Mesendoderm (in vitro differentiated cells): Measurements from ENCODE around the gene CLDN10.

Experiments used
- DNase-seq: peaks from one replicate; pipeline ENCODE4 v3.0.0; 2013
- H2AK5ac ChIP-seq: 2 replicates; pipeline ENCODE4 v1.6.1; 2013; ENCODE audit warnings: low read length, inconsistent platforms
- H2BK120ac ChIP-seq: 2 replicates; pipeline ENCODE4 v1.6.1; 2013; ENCODE audit warnings: low read depth, mild to moderate bottlenecking, low read length, moderate library complexity, mixed read lengths
- H2BK15ac ChIP-seq: replicated peaks from 2 replicates; pipeline ENCODE4 v1.6.1; 2013; ENCODE audit warnings: low read depth, mild to moderate bottlenecking, moderate library complexity
- H2BK5ac ChIP-seq: 2 replicates; pipeline ENCODE4 v1.6.1; 2013; ENCODE audit warnings: low read length, inconsistent platforms
- H3K18ac ChIP-seq: 2 replicates; pipeline ENCODE4 v1.6.1; 2013; ENCODE audit warnings: mild to moderate bottlenecking, low read length, mixed read lengths
- H3K23ac ChIP-seq: one replicate; pipeline ENCODE4 v1.6.1; 2013; ENCODE audit warnings: low read length
- H3K27ac ChIP-seq: 2 replicates; pipeline ENCODE4 v1.5.1; 2013; ENCODE audit warnings: low read depth, mild to moderate bottlenecking, inconsistent platforms, low read length, moderate library complexity
- H3K27me3 ChIP-seq: 2 replicates; pipeline ENCODE4 v1.6.1; 2013; ENCODE audit warnings: low read length, control low read depth, mild to moderate bottlenecking, inconsistent platforms; ENCODE audit not compliant: insufficient read depth, poor library complexity
- H3K36me3 ChIP-seq: 2 replicates; pipeline ENCODE4 v1.6.1; 2013; ENCODE audit warnings: low read length, inconsistent platforms; ENCODE audit not compliant: control insufficient read depth, insufficient read depth
- H3K4ac ChIP-seq: one replicate; pipeline ENCODE4 v1.6.1; 2013; ENCODE audit warnings: low read depth, mild to moderate bottlenecking, low read length, moderate library complexity
- H3K4me1 ChIP-seq: 2 replicates; pipeline ENCODE4 v1.6.1; 2013; ENCODE audit warnings: low read depth, low read length, inconsistent platforms; ENCODE audit not compliant: control insufficient read depth
- H3K4me2 ChIP-seq: 2 replicates; pipeline ENCODE4 v1.6.1; 2013; ENCODE audit warnings: low read length
- H3K4me3 ChIP-seq: 2 replicates; pipeline ENCODE4 v1.5.1; 2013; ENCODE audit warnings: mild to moderate bottlenecking, low read length
- H3K56ac ChIP-seq: one replicate; pipeline ENCODE4 v1.6.1; 2013; ENCODE audit warnings: low read length
- H3K79me1 ChIP-seq: 2 replicates; pipeline ENCODE4 v1.6.1; 2013; ENCODE audit warnings: low read length, inconsistent platforms
- H3K79me2 ChIP-seq: 2 replicates; pipeline ENCODE4 v1.6.1; 2013; ENCODE audit warnings: mild to moderate bottlenecking, low read length; ENCODE audit not compliant: control insufficient read depth, insufficient read depth
- H3K9ac ChIP-seq: 2 replicates; pipeline ENCODE4 v1.6.1; 2013; ENCODE audit warnings: low read length, inconsistent platforms
- H4K5ac ChIP-seq: one replicate; pipeline ENCODE4 v1.6.1; 2013; ENCODE audit warnings: low read length
- H4K8ac ChIP-seq: one replicate; pipeline ENCODE4 v1.6.1; 2013; ENCODE audit warnings: low read depth, mild to moderate bottlenecking, control low read depth, low read length, moderate library complexity
- WGBS: extraction: QIAGEN DNeasy Blood & Tissue Kit; methylation state at CpG from one replicate; pipeline ENCODE4 v1.1.7; 2013; ENCODE audit warnings: low lambda C conversion rate, missing lambda C conversion rate; ENCODE audit not compliant: insufficient coverage; ENCODE audit errors: extremely low coverage; 5-methylcytosine and 5-hydroxymethylcytosine counted together

The CLDN10 gene

GRCh38 chr13:95601216-95601615 lies 48.7 kb downstream of the CLDN10 start:
- H3K4me2 ChIP-seq: no peak overlapping the region
- WGBS: no CpG with 5 or more reads among the region's 2 CpGs

DNA sequence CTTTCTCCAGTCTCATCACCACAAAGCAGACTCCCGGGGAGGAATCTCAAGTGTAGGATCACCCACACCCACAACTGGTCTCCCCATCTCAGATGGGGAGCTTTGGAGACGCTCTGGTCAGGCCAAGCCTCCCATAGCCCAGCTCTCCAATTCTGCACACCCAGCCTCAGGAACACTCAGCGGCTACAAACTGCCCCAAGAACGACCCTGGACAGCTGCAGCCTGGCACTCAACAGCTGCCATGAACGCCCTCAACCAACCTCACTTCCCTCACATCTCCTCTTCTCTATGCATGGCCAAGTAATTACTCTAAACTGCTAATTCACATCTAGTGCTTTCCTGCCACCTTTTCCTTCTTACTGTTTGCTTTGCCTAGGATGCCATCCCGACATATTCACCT lies 49.4 kb downstream of the CLDN10 start:
- Histone ChIP-seq H2BK15ac (no peak overlapping the region), H3K79me1 (no peaks in the 10 kb centered on the region), H3K4me3 (no peak overlapping the region), H4K8ac (no peak overlapping the region), H4K5ac (no peak overlapping the region), H2BK120ac (no peak overlapping the region), H3K79me2 (no peaks in the 10 kb centered on the region), H3K4me1 (no peaks in the 10 kb centered on the region), H3K56ac (no peak overlapping the region), H3K4me2 (no peak overlapping the region), H3K23ac (no peak overlapping the region), H3K9ac (no peak overlapping the region), H2BK5ac (no peak overlapping the region), H3K27me3 (no peaks in the 10 kb centered on the region), H2AK5ac (no peak overlapping the region), H3K18ac (no peak overlapping the region), H3K36me3 (peaks cover 2% of the 10 kb centered on the region), H3K4ac (no peak overlapping the region), H3K27ac (no peak overlapping the region)
- no CpG with 5 or more reads among the region's 6 CpGs for WGBS
- no peak for DNase-seq

More at GRCh38 chr13:95601216-95601615, 48.7 kb downstream of the CLDN10 start:
- H2BK15ac ChIP-seq: no peak overlapping the region
- H4K8ac ChIP-seq: no peak overlapping the region
- H3K27me3 ChIP-seq: no peaks in the 10 kb centered on the region
- H3K18ac ChIP-seq: no peak overlapping the region
- no peak overlapping the region for H2AK5ac ChIP-seq
- no peak overlapping the region for H3K4ac ChIP-seq
- no peak for DNase-seq
- no peak overlapping the region for H2BK5ac ChIP-seq
- H3K79me1 ChIP-seq: no peaks in the 10 kb centered on the region
- H2BK120ac ChIP-seq: no peak overlapping the region
- no peaks in the 10 kb centered on the region for H3K79me2 ChIP-seq
- H3K27ac ChIP-seq: no peak overlapping the region
- no peak overlapping the region for H4K5ac ChIP-seq
- H3K9ac ChIP-seq: no peak overlapping the region
- H3K4me3 ChIP-seq: no peak overlapping the region
- H3K4me1 ChIP-seq: no peaks in the 10 kb centered on the region
- peaks cover 2% of the 10 kb centered on the region for H3K36me3 ChIP-seq
- H3K56ac ChIP-seq: no peak overlapping the region
- H3K23ac ChIP-seq: no peak overlapping the region

DNA sequence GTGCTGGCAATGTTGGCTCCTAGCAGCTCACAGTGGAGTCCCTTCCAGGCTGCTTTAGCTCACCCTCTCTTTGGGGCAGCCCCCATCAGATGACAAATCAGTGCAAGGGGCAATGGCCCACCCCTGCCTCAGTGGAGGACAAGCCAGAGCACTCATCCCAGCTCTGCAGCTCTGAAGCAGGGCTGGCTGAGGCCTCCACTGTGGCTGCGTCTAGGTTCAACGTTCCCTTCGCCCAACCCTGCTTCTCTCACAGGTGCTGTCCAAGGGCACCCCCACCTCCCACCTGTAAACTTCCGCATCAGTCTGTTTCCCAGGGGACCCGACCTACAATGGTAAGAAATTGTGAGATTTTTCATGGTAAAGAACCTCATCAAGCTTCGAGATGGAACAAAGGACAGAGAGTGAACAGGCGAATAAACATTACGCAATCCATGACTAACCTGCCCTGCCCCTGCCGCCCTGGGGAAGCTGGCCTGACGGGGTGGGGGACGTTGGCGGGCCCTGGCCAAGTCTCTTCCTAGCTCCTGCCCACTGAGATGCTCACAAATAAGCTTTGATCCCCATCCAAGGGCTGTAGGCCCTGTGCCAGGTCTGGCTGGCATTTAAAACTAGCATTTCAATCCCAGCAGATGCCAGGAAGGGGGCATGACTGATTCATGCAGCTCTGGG lies 51.5 kb downstream of the CLDN10 start:
- WGBS: no CpG with 5 or more reads among the region's 12 CpGs
- Histone ChIP-seq H3K27me3 (no peaks in the 10 kb centered on the region), H3K4ac (no peak overlapping the region), H3K4me2 (no peak overlapping the region), H3K18ac (no peak overlapping the region), H3K4me1 (no peaks in the 10 kb centered on the region), H3K79me1 (no peaks in the 10 kb centered on the region), H3K56ac (no peak overlapping the region), H4K5ac (no peak overlapping the region), H4K8ac (no peak overlapping the region), H3K79me2 (no peaks in the 10 kb centered on the region), H2BK15ac (no peak overlapping the region), H2BK5ac (no peak overlapping the region), H3K23ac (no peak overlapping the region), H2AK5ac (no peak overlapping the region), H3K4me3 (no peak overlapping the region), H3K9ac (no peak overlapping the region), H3K36me3 (peaks cover 4% of the 10 kb centered on the region), H2BK120ac (no peak overlapping the region), H3K27ac (no peak overlapping the region)
- DNase-seq: no peak

GRCh38 chr13:95604556-95604915 lies 52.0 kb downstream of the CLDN10 start:
- no CpG with 5 or more reads among the region's 3 CpGs for WGBS
- Histone ChIP-seq H3K18ac (no peak overlapping the region), H3K27me3 (no peaks in the 10 kb centered on the region), H2BK120ac (no peak overlapping the region), H3K4me2 (no peak overlapping the region), H3K36me3 (peaks cover 4% of the 10 kb centered on the region), H3K27ac (no peak overlapping the region), H3K79me1 (no peaks in the 10 kb centered on the region), H2AK5ac (no peak overlapping the region), H3K4me3 (no peak overlapping the region), H3K9ac (no peak overlapping the region), H3K4ac (no peak overlapping the region), H4K8ac (no peak overlapping the region), H2BK15ac (no peak overlapping the region), H3K23ac (no peak overlapping the region), H4K5ac (no peak overlapping the region), H3K56ac (no peak overlapping the region), H2BK5ac (no peak overlapping the region), H3K4me1 (no peaks in the 10 kb centered on the region), H3K79me2 (no peaks in the 10 kb centered on the region)
- no peak for DNase-seq

- no peak overlapping the region for H2BK5ac ChIP-seq
- no CpG with 5 or more reads among the region's 3 CpGs for WGBS
- H3K79me1 ChIP-seq: no peaks in the 10 kb centered on the region
- no peak overlapping the region for H3K4ac ChIP-seq
- no peak overlapping the region for H4K5ac ChIP-seq
- no peak overlapping the region for H3K9ac ChIP-seq
- no peak overlapping the region for H3K18ac ChIP-seq
- peaks cover 4% of the 10 kb centered on the region for H3K36me3 ChIP-seq
- no peaks in the 10 kb centered on the region for H3K79me2 ChIP-seq
- no peaks in the 10 kb centered on the region for H3K4me1 ChIP-seq
- no peak overlapping the region for H3K56ac ChIP-seq
- DNase-seq: no peak
- H3K23ac ChIP-seq: no peak overlapping the region
- H3K27ac ChIP-seq: no peak overlapping the region
- no peak overlapping the region for H2AK5ac ChIP-seq
- no peak overlapping the region for H4K8ac ChIP-seq
- H3K4me2 ChIP-seq: no peak overlapping the region
- no peak overlapping the region for H3K4me3 ChIP-seq
- no peak overlapping the region for H2BK15ac ChIP-seq
- no peak overlapping the region for H2BK120ac ChIP-seq
- no peaks in the 10 kb centered on the region for H3K27me3 ChIP-seq
Measured at GRCh38 chr13:95605448-95606125, 53.1 kb downstream of the CLDN10 start.

GRCh38 chr13:95607366-95607765 lies 54.8 kb downstream of the CLDN10 start:
- Histone ChIP-seq H2BK15ac (no peak overlapping the region), H3K27ac (no peak overlapping the region), H3K79me2 (no peaks in the 10 kb centered on the region), H3K27me3 (no peaks in the 10 kb centered on the region), H4K8ac (no peak overlapping the region), H2AK5ac (no peak overlapping the region), H2BK5ac (no peak overlapping the region), H3K36me3 (peaks cover 6% of the 10 kb centered on the region), H3K4me2 (no peak overlapping the region), H3K23ac (no peak overlapping the region), H3K4me3 (no peak overlapping the region), H4K5ac (no peak overlapping the region), H3K56ac (no peak overlapping the region), H3K4ac (no peak overlapping the region), H3K18ac (no peak overlapping the region), H3K9ac (no peak overlapping the region), H3K4me1 (no peaks in the 10 kb centered on the region), H2BK120ac (no peak overlapping the region), H3K79me1 (no peaks in the 10 kb centered on the region)
- no peak for DNase-seq
- no CpG with 5 or more reads among the region's 1 CpG for WGBS
